GM12875 (cell line): ENCODE results near the gene SREBF1.
A peak's percentile ranks its signal among the peaks of the same experiment; 100 is the strongest.

Experiments
- H3K4me3 ChIP-seq: one replicate; pipeline ENCODE4 v1.5.1; 2011; ENCODE audit warnings: low read depth, low read length, control low read depth
- TF ChIP-seq, protein P1 (sequence below): IDR thresholded peaks from 2 replicates; pipeline ENCODE4 v1.5.1; 2011; ENCODE audit warnings: low read depth, mild to moderate bottlenecking, control low read depth, inconsistent platforms, low read length, moderate library complexity, borderline replicate concordance; ENCODE audit not compliant: insufficient read depth

The SREBF1 gene

GRCh38 chr17:17814162-17815061 lies 22.4 kb downstream of the SREBF1 start:
- TF ChIP-seq, protein P1, sequence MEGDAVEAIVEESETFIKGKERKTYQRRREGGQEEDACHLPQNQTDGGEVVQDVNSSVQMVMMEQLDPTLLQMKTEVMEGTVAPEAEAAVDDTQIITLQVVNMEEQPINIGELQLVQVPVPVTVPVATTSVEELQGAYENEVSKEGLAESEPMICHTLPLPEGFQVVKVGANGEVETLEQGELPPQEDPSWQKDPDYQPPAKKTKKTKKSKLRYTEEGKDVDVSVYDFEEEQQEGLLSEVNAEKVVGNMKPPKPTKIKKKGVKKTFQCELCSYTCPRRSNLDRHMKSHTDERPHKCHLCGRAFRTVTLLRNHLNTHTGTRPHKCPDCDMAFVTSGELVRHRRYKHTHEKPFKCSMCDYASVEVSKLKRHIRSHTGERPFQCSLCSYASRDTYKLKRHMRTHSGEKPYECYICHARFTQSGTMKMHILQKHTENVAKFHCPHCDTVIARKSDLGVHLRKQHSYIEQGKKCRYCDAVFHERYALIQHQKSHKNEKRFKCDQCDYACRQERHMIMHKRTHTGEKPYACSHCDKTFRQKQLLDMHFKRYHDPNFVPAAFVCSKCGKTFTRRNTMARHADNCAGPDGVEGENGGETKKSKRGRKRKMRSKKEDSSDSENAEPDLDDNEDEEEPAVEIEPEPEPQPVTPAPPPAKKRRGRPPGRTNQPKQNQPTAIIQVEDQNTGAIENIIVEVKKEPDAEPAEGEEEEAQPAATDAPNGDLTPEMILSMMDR = no peak
- H3K4me3 ChIP-seq = no peak overlapping the region

DNA sequence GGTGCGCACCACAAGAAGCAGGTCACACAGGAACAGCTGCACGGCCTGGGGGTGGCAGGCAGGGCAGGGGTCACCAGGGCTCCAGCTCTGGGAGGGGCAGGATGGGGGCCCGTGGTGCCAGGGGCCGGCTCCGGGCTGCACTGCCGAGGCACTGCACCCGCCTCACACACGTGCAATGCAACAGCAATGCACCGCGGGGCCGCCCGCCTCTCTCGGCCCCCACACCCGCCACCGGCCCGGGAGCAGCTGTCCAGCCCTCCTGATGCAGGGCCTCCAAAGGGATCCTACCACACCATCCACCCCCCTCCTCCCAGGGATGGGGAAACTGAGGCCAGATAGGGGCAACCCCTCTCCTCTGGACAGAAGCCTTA lies 23.1 kb downstream of the SREBF1 start:
- no peak overlapping the region for H3K4me3 ChIP-seq
- TF ChIP-seq, protein P1 = no peak

GRCh38 chr17:17813055-17813724 lies 23.6 kb downstream of the SREBF1 start:
- no peak overlapping the region for H3K4me3 ChIP-seq
- TF ChIP-seq, protein P1 = no peak

GRCh38 chr17:17812211-17813054 lies 24.4 kb downstream of the SREBF1 start:
- TF ChIP-seq, protein P1 = peak; percentile 99

DNA sequence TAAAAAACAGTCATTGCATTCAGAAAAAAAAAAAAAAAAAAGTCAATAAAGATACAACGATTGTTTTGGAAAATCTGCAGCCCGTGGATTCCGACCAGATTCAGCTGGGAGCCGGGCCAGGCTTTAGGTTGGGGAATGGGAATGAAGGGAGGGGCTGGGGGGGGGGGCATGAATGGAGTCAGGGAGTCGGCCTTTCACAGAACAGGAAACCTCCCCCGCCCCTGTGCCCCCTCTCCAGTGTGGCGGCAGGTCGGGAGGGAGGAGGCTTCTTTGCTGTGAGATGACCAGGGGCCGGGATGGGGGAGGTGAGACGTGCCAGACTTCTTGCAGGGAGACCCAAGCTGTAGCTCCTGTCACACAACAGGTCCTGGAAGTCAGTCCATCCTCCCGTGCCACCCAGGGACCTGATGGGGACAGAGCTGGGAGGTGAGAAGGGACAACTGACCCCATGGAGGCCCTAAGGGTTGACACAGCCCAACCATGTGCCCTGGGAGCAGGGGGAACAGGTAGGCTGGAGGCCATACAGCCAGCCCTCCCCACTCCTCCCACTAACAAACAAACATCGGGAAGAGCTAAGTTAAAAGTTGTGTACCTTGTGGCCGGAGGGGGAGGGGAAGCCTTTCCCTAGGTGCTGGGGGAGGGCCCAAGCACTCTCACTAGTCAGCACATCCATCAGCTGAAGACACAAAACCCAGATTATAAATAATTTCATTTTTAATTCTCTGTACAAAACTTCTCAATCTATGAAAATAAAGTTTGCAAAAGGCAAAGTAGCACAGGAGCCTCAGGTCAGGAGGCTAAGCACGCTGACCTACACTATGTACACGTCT lies 25.2 kb downstream of the SREBF1 start:
- TF ChIP-seq, protein P1 = no peak
- H3K4me3 ChIP-seq = no peak overlapping the region

More at GRCh38 chr17:17812211-17813054, 24.4 kb downstream of the SREBF1 start:
- no peak overlapping the region for H3K4me3 ChIP-seq

DNA sequence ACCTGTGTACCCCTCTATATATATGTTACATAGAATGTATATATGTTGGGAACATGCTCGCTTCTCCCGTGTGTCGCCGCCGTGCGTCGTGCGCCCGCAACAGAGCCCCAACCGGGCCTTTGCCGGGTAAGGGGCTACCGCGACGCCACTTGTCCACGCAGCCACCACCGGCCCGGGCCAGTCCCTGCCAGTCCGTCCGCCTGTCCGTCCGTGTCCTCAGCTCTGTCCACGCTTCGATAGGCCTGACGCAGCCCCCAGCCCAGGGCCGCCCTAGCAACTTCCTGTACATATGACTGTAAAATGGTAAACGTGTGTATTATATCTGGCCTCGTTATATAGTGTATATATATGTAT lies 25.9 kb downstream of the SREBF1 start:
- no peak overlapping the region for H3K4me3 ChIP-seq
- TF ChIP-seq, protein P1 = no peak
